ENCODE data around the gene EEFSEC.

EEFSEC gene

DNA sequence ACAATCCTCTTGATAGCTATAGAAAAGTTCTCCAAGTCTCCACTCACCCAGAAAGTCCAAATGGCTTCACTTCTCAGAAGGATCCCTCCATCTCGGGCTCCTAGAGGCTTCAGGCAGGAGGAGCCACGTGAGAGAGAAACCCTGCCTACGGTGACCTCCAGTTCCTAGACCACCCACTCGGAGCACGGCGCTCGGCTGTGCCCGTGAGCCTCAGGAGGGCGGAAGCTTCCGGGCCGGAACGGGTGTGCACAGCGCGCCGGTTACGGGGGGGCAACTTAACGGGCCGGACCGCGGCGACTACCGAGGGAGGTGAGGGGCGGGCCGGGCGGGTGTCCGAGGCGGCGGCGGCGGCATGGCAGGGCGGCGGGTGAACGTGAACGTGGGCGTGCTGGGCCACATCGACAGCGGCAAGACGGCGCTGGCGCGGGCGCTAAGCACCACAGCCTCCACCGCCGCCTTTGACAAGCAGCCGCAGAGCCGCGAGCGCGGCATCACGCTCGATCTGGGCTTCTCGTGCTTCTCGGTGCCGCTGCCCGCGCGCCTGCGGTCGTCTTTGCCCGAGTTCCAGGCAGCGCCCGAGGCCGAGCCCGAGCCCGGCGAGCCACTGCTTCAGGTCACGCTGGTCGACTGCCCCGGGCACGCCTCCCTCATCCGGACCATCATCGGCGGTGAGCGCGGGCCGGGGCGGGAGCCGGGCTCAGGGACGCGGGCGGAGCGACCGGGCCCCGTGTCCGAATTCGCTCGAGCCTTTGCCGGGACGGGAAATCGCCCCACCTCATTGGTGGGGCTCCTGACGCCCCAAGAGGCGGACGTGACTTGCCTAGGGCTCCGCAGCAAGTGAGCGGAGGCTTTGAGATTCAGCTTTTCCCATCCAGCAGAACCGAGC lies at the start of gene EEFSEC:
Gene EEFSEC (plus strand): TSS at position 326 of the 886 bp plus-strand sequence. CDS start 27 bp downstream, at position 353.
- DNase-seq (ENCODE audit: low read depth, low spot score) = peak; percentile 63

GRCh38 chr3:128107834-128108233 lies 45.4 kb upstream of the EEFSEC start:
- no peak for DNase-seq (ENCODE audit: low read depth, low spot score)

- DNase-seq (ENCODE audit: low read depth, low spot score) = no peak
Measured at GRCh38 chr3:128111147-128111546, 42.1 kb upstream of the EEFSEC start.

DNA sequence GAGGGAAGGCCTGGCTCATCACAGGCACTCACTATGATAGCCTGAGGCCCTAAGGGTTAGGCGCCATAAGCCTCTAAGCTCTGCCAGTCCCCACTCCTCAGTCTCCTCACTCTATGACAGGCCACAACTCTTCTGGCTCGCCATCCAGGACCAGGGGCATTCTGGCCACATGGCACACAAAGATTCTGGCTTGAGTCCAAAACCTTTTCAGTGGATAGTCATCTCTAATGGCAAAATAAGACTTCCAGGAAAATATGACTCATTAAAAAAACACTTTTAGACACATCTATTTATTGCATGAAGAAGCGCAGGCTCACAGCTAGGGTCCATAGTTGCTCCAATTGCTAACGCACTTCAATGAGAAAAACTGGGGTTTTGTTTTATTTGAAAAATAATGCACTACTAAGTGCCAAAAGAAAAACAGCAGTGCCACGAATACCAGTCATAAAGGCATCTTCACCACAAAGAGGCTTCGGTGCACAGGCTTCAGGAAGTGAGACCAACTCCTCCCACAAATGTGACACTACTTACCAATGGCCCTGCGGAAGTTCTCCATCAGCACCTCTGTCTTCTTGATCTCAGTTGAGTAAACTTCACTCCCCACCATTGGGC lies 40.8 kb upstream of the EEFSEC start:
- no peak for DNase-seq (ENCODE audit: low read depth, low spot score)

DNA sequence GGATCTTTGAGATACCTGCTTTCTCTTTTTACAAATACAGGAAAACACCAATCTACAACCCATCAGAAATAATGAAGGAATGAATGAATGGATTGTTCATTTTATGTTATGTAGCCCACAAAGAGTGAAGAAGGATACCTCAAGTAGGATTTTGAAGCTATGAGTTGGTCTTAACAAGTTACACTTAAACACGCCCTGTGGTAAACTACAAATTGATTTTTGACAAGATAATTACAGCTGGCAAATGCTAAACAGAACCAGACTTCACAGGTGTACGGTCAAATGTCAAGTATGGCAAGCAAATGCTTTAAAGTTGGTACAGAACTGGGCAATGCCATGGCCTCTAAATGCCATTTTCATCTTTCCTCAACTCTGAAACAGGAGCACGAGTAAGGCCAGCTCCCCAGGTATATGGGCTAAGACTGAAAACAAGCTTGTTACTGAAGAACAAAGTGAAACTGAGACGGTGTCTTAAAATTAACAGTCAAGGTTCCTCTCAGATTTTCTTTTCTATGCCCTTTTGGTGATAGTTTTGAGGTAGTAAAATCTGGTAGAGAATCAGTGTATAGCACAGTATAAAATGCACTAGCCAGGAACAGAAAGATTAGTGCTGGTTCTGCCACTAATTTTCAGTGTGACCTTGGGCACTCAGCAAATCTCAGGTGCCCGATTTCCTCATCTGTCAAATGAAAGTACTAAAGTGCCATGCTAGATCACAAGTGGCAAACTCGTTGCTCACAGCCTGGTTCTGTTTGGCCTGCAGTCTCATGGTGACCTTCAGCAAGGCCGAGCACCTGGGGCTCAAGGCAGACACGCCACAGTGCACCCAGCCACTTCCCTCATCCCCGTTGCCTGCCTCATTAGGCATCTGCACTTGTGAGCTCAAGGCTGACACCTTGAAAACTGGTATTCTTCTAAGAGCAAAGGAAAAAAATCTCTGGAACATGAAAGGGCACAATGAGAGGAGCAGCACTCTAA lies 39.2 kb upstream of the EEFSEC start:
- DNase-seq (ENCODE audit: low read depth, low spot score) = no peak

DNA sequence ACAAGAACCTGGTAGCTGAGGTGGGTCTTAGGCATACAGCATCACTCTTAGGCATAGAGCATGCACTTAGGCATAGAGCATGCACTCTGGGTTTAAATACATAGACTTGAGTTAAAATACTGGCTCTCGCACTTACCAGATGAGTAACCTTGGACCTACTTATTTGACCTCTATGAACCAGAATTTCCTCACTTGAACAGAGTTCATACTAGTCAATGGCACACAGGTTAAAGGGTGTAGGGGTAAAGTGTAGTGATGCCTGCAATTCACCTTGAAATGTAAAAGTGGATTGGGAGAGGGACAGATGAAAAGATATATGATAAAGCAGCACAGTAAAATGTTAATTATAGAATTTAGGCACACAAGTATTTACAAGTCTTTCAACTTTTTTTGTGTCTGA lies 31.3 kb upstream of the EEFSEC start:
- no peak for DNase-seq (ENCODE audit: low read depth, low spot score)

DNA sequence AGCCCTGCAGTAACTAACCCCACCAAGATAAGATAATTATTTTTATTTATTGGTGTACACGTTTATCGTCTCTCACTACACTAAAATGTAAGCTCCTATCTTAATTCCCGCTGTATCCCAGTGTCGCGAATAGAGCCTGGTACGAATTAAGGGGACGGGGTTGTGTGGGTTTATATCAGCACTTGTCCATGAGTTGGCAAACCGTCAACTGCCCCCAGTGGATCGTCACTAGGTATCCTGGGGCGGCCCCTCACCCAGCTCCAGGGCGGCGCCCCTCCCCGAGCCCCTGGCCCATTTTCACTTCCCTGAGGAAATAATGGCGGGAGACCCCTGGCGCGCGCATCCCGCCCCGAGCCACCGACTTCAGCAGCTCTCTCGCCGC lies 30.1 kb upstream of the EEFSEC start:
- DNase-seq (ENCODE audit: low read depth, low spot score) = no peak

DNA sequence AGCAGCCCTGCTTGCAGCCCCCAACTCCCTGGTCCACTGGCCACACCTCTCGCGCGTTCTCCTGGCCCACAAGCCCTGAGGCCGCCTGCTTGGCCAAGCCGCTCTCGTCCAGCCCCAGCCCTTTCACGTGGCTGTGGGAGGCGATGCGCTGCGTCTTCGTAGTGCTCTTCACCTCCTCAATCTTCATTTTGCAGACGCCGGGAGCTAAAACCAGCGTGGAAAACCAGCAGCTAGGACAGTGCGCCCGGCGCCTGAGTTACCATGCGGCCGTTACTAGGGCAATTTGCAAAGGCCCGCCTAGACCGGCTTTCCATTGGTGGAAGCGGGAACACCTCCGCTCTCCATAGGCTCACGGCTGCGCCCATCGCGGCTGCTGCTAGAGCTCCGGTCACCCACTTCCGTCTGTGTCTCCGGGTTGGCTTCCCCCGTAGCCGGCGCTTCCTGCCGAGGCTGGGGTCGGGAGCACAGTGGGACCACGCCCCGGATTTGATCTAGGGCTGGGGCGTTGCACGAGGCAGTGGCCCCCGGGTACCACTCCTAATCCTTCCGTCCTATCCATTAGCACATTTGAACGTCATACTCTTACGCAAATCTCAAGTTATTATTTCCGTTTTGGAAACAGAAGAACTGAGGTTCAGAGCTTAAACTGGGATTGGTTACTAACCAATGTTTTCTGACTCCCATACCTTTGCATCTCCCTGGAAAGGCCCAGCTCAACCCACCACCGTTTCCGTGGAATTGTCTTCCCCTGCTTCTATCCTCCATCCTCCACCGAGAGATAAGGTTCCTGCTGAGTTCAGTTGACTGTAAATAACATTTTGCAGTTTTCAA lies 29.5 kb upstream of the EEFSEC start, which contains the start of gene RUVBL1:
Gene RUVBL1 (minus strand): TSS at position 275 of the 831 bp plus-strand sequence. CDS start 88 bp downstream, at position 187.
- DNase-seq (ENCODE audit: low read depth, low spot score) = peak; percentile 97

- no peak for DNase-seq (ENCODE audit: low read depth, low spot score)
Measured at GRCh38 chr3:128127236-128127635, 26.0 kb upstream of the EEFSEC start.

DNA sequence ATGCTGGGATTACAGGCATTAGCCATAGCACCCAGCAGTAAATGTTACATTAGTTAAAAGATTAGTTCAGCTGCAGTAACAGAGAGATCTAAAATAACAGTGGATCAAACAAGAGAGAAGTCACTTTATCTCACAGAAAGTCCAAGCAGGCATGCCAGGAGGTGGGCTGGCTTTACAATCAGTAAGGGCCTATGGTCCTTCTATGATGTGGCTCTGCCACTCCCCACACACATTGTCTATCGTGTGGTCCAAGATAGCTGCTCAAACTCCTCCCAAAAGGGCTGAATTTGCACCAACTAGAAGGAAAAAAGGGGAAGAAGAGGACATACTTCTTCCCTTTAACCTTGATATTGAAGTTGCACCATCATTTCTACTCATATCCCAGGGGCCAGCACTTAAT lies 25.0 kb upstream of the EEFSEC start:
- DNase-seq (ENCODE audit: low read depth, low spot score) = no peak

DNA sequence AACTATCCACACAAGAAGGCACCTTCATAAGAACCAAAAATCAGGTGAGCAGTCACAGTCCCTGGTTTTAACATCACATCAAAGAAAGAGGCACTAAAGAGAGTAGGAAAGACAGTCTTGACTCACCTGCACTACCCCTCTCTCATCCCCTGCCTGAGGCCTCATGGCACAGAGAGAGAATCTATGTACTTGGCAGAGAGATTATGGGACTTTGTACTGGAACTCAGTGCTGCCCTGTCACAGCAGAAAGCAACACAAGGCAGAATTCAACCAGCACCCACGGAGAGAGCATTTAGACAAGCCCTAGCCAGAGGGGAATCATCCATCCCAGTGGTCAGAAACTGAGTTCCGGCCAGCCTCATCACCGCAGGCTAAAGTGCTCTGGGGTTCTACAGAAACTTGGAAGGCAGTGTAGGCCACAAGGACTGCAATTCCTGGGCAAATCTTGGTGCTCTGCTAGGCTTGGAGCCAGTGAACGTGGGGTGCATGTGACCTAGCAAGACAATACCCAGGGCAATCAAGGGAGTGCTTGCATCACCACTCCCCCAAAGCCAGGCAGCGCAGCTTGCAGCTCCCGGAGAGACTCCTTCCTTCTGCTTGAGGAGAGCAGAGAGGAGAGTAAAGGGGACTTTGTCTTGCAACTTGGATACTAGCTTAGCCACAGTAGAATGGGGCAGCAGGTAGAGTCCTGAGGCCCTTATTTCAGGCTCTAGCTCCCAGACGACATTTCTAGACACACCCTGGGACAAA lies 21.2 kb upstream of the EEFSEC start:
- no peak for DNase-seq (ENCODE audit: low read depth, low spot score)

GRCh38 chr3:128133273-128133883 lies 19.9 kb upstream of the EEFSEC start:
- DNase-seq (ENCODE audit: low read depth, low spot score) = no peak

DNA sequence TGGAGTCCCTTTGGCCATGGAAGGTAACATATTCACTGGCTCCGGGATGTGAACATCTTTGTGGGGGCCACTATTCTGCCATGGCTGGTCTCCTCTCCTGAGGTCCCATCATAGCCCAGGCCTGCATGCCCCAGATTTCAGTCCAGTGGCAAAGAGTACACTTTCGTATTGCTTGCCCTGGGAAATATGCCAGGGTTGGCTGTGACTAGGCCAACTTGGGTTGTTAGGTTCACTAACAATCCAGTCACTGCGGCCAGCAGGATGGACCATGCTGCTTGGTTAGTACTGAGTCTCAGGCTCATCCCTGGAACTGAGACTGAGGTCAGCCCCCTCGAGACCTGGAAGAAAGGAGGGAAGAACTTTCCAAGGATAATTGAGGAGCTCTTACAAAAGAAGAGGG lies 9.8 kb upstream of the EEFSEC start:
- DNase-seq (ENCODE audit: low read depth, low spot score) = no peak

DNA sequence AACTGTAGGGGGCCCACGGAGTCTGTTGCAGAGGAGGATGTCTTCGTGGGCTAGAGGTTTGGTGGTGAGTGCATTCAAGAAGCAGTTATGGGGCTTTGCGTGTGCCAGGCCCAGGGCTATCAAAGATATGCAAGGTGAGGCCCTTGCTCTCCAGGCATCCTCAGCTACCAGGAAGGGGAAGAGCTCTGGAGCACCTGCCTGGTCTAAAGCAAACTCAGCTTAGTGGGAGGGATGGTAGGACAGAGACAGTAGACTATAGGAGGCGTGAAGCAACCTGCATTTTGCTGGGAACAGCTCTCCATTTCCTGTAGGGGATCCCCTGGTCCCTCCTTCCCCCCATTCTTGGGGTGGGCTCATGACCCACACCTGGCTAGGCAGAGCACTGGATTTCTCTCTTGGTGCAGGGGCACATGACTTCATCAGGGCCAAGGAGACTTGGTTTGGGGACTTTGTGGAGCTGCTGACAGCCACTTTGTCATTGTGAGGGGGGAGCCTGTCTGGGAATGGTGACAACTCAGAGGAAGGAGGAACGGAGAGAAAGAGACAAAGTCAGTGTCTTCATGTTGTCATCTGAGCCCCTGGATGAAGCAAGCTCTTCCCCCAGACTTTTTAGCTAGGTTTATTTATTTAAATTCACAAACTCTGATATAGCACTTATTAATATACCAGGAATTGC lies 8.6 kb upstream of the EEFSEC start:
- DNase-seq (ENCODE audit: low read depth, low spot score) = no peak

DNA sequence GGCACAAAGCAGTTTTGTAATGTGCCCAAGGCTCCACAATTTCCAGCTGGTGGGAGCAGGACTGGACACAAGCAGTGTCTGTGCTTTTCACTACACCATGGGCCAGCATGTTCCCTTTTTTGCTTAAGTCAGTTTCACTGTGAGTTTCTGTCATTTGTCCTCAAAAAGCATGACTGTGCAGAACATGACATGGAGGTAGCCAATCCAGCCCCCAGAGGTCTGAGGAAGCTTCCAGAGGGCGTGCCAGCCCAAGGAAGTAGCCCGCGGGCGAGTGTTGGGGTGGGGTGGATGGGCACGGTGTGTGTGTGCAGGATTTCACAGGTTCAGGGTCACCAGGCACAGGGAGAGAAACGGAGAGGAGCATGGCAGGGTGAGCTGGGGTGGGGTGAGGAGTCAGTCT lies 8.0 kb upstream of the EEFSEC start:
- no peak for DNase-seq (ENCODE audit: low read depth, low spot score)

DNA sequence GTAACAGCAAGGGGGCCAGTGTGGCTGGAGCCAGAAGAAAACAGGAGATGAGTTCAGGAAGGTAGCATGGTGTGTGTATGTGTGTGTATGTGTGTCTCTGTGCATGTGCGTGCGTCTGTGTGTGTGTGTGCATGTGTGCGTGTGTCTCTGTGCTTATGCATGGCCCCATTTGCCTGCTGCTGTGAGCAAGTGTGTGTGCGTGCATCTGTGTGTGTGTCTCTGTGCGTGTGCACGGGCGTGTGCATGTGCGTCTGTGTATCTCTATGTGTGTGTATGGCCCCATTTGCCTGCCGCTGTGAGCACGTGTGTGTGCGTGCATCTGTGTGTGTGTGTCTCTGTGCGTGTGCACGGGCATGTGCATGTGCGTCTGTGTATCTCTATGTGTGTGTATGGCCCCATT lies 7.1 kb upstream of the EEFSEC start:
- no peak for DNase-seq (ENCODE audit: low read depth, low spot score)

- no peak for DNase-seq (ENCODE audit: low read depth, low spot score)
Measured at GRCh38 chr3:128149650-128150049, 3.6 kb upstream of the EEFSEC start.

DNA sequence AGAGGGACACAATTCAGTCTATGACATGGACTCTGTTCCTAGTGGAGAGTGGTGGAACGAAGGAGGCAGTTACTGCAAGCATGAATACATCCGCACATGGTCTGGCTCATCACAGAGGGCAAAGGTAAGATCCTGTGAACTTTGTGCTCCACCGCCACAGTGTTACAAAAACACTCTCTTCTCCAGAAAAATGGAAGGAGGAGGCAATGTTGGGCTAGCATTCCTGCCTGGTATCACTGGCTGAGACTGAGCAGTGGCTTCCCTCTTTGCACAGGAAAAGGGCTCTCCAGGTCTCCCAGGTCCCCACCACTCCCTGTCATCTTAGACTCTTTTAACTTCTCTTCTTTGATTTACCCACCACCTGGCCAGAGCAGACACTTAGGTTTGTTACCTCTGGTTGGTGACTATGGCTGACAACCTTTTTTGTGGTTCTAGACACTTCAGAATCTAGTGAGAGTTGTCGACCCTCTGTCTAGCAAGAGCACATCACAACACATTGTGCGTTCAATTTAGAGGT lies 1.5 kb upstream of the EEFSEC start:
- DNase-seq (ENCODE audit: low read depth, low spot score) = no peak

Data from activated naive CD8-positive, alpha-beta T cell treated with anti-CD3 and anti-CD28 coated beads, Interleukin-2, amount 50 U/mL, for 16 hours (primary cell).